Iris pigment epithelial cell (primary cell): ENCODE results near the gene DCLK1.

Experiments used
- DNase-seq: peaks from one replicate; pipeline ENCODE4 v3.0.0-alpha.2; 2011; ENCODE audit warnings: low read depth

Gene DCLK1

GRCh38 chr13:36131222-36131930 is at the start of gene DCLK1:
Gene DCLK1 (minus strand): TSS chr13:36131382.
- peak; percentile 24 for DNase-seq

GRCh38 chr13:36175621-36176020 is 44.4 kb upstream of the DCLK1 start:
- DNase-seq = no peak

GRCh38 chr13:36174923-36175322 is 43.7 kb upstream of the DCLK1 start:
- no peak for DNase-seq

- DNase-seq = no peak
Measured at GRCh38 chr13:36173571-36174322, 42.6 kb upstream of the DCLK1 start.

- DNase-seq = no peak
Measured at GRCh38 chr13:36166046-36166445, 34.9 kb upstream of the DCLK1 start.

- DNase-seq = peak; percentile 95
Measured at GRCh38 chr13:36163809-36164308, 32.7 kb upstream of the DCLK1 start.

GRCh38 chr13:36163286-36163685 is 32.1 kb upstream of the DCLK1 start:
- DNase-seq = no peak

GRCh38 chr13:36160297-36160696 is 29.1 kb upstream of the DCLK1 start:
- no peak for DNase-seq

GRCh38 chr13:36158611-36159010 is 27.4 kb upstream of the DCLK1 start:
- DNase-seq = peak; percentile 28

GRCh38 chr13:36157480-36157879 is 26.3 kb upstream of the DCLK1 start:
- no peak for DNase-seq

- no peak for DNase-seq
Measured at GRCh38 chr13:36154567-36155291, 23.5 kb upstream of the DCLK1 start.

- no peak for DNase-seq
Measured at GRCh38 chr13:36151591-36151990, 20.4 kb upstream of the DCLK1 start.

GRCh38 chr13:36148446-36148845 is 17.3 kb upstream of the DCLK1 start:
- DNase-seq = peak; percentile 45

GRCh38 chr13:36147330-36147729 is 16.1 kb upstream of the DCLK1 start:
- no peak for DNase-seq

- DNase-seq = peak; percentile 54
Measured at GRCh38 chr13:36146511-36147269, 15.5 kb upstream of the DCLK1 start.

GRCh38 chr13:36143738-36144137 is 12.6 kb upstream of the DCLK1 start:
- DNase-seq = no peak

- no peak for DNase-seq
Measured at GRCh38 chr13:36142735-36143134, 11.6 kb upstream of the DCLK1 start.

- DNase-seq = no peak
Measured at GRCh38 chr13:36135876-36136275, 4.7 kb upstream of the DCLK1 start.

GRCh38 chr13:36134632-36135031 is 3.5 kb upstream of the DCLK1 start:
- DNase-seq = no peak

- no peak for DNase-seq
Measured at GRCh38 chr13:36133950-36134626, 2.9 kb upstream of the DCLK1 start.

- DNase-seq = no peak
Measured at GRCh38 chr13:36132376-36132775, 1.2 kb upstream of the DCLK1 start.
